AG09309 (cell line): ENCODE measurements around the gene DNAJC25.
"Not testable (repeated sequence)": the region's sequence is repeated elsewhere in the genome, so short reads cannot be mapped to it uniquely, and the experiment has no call there.

Source experiments
- DNase-seq: peaks from one replicate; pipeline ENCODE4 v3.0.0-alpha.2; 2010; ENCODE audit warnings: low read depth
- H3K4me3 ChIP-seq: 2 replicates; pipeline ENCODE4 v1.5.1; 2011; ENCODE audit warnings: mild to moderate bottlenecking, low read depth, low read length, moderate library complexity; ENCODE audit not compliant: control insufficient read depth
- TF ChIP-seq, protein P1 (sequence below): IDR thresholded peaks from 2 replicates; pipeline ENCODE4 v1.5.1; 2011; ENCODE audit warnings: mild to moderate bottlenecking, low read depth, low read length, inconsistent platforms; ENCODE audit not compliant: insufficient read depth, control insufficient read depth; ENCODE audit errors: missing control alignments

DNAJC25 gene

DNA sequence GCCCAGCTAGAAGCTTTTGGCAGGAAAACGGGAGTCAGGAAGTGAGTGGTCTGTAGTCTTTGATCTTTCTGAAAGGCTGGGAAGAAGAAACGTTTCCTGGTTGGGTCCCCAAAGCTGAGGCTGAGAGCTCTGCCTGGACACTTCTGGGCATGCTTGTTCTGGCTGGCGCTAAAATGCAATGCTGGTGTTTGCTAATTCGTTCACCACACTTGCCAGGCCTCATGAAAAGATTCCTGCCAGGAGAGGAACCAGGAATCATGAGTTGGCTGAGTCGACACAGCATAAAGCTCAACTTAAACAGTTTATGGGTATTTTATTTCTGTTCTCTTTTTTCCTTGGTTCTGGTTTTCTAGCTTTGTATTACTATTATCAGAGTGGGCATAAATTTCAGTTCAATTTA, 21.0 kb upstream of the DNAJC25 start:
- H3K4me3 ChIP-seq, result no peak overlapping the region
- no peak for DNase-seq
- TF ChIP-seq, protein P1, sequence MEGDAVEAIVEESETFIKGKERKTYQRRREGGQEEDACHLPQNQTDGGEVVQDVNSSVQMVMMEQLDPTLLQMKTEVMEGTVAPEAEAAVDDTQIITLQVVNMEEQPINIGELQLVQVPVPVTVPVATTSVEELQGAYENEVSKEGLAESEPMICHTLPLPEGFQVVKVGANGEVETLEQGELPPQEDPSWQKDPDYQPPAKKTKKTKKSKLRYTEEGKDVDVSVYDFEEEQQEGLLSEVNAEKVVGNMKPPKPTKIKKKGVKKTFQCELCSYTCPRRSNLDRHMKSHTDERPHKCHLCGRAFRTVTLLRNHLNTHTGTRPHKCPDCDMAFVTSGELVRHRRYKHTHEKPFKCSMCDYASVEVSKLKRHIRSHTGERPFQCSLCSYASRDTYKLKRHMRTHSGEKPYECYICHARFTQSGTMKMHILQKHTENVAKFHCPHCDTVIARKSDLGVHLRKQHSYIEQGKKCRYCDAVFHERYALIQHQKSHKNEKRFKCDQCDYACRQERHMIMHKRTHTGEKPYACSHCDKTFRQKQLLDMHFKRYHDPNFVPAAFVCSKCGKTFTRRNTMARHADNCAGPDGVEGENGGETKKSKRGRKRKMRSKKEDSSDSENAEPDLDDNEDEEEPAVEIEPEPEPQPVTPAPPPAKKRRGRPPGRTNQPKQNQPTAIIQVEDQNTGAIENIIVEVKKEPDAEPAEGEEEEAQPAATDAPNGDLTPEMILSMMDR, result no peak

DNA sequence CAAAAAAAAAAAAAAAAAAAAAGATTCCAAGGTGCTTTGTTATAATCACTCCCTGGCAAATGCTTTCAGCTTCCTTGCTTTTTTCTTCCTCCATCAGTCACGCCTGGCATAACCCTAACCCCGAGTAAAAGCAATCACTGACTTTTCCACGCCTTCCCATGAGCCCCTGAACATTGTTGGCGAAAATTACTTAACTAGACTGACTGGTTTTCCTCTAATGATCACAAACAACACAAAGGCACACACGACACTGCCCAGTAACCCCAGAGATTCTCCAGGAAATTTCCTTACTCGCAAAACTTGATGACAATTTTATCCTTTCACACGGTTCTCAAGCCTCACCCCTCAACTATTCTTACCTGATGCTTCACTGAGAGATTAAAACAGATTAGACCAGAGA, 20.3 kb upstream of the DNAJC25 start:
- no peak overlapping the region for H3K4me3 ChIP-seq
- DNase-seq, result no peak
- TF ChIP-seq, protein P1, result no peak

DNA sequence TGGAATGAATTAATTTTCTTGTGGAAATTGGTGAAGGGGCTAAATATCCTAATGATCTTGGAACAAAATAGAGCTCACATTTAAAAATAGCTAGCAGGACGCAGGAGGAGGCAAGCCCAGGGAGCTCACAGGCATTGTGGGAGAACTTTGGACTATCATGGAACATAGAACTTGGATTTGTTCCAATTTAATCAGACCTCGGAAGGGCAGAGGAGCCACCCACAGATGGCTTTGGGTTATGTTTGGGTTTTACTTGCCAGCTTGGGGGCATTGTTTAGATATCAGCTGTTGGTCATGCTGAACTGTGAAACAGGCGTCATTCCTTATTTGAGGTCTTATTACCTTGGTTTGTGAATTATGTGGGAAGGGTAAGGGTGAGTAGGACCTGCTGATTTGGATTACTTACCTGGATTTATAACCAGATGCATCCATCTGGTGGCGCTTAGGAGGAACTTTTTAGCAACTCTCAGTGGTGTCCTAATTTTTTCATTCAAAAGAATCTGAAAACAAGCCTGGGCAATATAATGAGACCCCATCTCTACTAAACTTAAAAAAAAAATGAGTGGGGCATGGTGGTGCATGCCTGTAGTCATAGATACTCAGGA, 17.6 kb upstream of the DNAJC25 start:
- no peak for DNase-seq
- TF ChIP-seq, protein P1, result no peak
- no peak overlapping the region for H3K4me3 ChIP-seq

DNA sequence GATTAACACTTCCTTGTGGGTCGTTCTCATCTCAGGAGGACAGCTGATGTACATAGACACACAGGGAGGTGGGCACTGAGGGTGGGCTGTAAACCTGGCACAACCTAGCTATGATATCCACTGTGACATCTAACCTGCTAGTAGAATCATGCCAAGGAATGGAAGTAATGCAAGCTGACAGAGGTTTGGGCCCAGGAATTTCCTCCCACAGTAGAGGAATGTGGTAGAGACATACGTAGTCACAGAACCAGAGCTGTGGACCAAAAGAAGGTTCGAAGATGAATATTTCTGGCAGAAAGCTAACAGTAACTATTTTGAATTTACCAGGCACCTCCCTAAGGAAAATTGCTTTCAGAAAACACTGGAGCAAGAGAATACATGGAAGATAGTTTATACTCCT, 15.2 kb upstream of the DNAJC25 start:
- no peak for DNase-seq
- no peak overlapping the region for H3K4me3 ChIP-seq
- TF ChIP-seq, protein P1, result no peak

DNA sequence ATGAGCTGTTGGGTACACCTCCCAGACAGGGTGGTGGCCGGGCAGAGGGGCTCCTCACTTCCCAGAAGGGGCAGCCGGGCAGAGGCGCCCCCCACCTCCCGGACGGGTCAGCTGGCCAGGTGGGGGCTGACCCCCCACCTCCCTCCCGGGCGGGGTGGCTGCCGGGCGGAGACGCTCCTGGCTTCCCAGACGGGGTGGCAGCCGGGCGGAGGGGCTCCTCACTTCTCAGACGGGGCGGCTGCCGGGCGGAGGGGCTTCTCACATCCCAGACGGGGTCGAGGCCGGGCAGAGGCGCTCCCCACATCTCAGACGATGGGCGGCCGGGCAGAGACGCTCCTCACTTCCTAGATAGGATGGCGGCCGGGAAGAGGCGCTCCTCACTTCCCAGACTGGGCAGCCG, 13.8 kb upstream of the DNAJC25 start:
- H3K4me3 ChIP-seq, DNase-seq: not testable (repeated sequence)

DNA sequence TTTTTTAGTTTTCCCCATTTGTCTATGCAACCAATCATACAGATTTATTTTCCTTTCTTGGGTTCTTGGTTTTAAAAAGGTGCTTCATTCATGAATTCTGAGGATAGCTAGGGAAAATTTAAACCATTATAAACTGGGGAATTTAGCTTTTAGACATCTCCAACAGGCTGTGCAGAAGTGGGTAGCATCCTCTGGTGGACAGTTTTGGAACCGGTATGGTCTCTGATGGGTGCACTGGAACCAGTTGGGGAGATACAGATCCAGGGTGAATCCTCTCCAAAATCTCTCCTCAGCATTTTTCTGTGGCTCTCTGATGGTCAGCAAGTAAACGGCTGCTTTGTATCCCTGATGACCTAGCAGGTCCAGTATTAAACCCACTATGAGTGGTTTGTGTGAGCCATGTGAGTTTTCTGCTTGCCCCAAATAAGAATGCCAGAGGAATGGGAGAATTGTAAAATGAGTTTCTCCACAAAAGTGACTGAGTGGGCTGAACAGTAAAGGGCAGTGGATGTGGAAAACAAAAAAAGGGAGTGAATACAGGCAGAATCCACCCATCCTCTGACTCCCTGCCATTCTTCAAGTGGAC, 9.1 kb upstream of the DNAJC25 start:
- no peak for DNase-seq
- no peak overlapping the region for H3K4me3 ChIP-seq
- TF ChIP-seq, protein P1, result peak; percentile 95

DNA sequence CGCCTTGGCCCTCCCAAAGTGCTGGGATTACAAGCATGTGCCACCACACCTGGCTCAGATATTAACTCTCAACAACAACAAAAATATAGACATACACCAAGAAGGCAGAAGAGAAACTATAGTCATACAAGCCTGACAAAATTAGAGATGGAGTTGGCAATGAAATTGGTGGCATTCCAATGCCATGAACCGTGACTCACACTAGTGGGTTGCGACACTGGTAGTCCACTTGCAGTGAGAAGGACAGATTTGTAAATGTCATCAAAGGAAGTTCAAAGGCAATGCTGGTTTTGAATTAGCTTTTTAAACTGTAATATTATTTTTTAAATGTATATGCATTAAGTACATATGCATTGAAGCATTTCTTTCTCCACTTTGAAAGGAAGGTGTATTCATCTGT, 8.5 kb upstream of the DNAJC25 start:
- H3K4me3 ChIP-seq, result no peak overlapping the region
- TF ChIP-seq, protein P1, result no peak
- DNase-seq, result peak; percentile 69
